SK-N-SH treated with all-trans-retinoic acid at 6 μM for 48 hours (cell line): Measurements from ENCODE around the gene FOXC1.
A peak's percentile ranks its signal among the peaks of the same experiment; 100 is the strongest.

ENCODE experiments used
- ATAC-seq: fragments of 200-7000 bp; cut with Tn5 transposase; 3 replicates; pipeline ENCODE4 v1.9.1; 2020; ENCODE audit warnings: mild to moderate bottlenecking, moderate library complexity
- ARNTL ChIP-seq: fragments of 450-650 bp; formaldehyde crosslinking; IDR thresholded peaks from 2 replicates; pipeline ENCODE4 v1.5.0; 2020; ENCODE audit warnings: low read depth, mild to moderate bottlenecking, moderate library complexity, borderline replicate concordance
- BACH2 ChIP-seq: fragments of 250-450 bp; sonication (Bioruptor Pico); IDR thresholded peaks from 2 replicates; pipeline ENCODE4 v1.9.0; 2021; ENCODE audit warnings: mild to moderate bottlenecking, borderline replicate concordance
- CSDC2 ChIP-seq: fragments of 250-450 bp; sonication (Bioruptor Pico); IDR thresholded peaks from 2 replicates; pipeline ENCODE4 v1.5.0; 2020; ENCODE audit warnings: mild to moderate bottlenecking, moderate library complexity
- ESRRG ChIP-seq: fragments of 250-450 bp; sonication (Bioruptor Pico); IDR thresholded peaks from 2 replicates; pipeline ENCODE4 v1.6.1; 2021; ENCODE audit warnings: mild to moderate bottlenecking
- ISL1 ChIP-seq: fragments of 250-450 bp; sonication (Bioruptor Pico); IDR thresholded peaks from 2 replicates; pipeline ENCODE4 v2.1.2; 2022; ENCODE audit warnings: mild to moderate bottlenecking, moderate library complexity
- OSR1 ChIP-seq: fragments of 250-450 bp; sonication (Bioruptor Pico); IDR thresholded peaks from 2 replicates; pipeline ENCODE4 v1.8.0; 2022; ENCODE audit warnings: moderate library complexity, mild to moderate bottlenecking, inconsistent platforms
- POU6F1 ChIP-seq: fragments of 250-450 bp; sonication (Bioruptor Pico); IDR thresholded peaks from 2 replicates; pipeline ENCODE4 v1.8.0; 2021; ENCODE audit warnings: low read depth, mild to moderate bottlenecking, moderate library complexity, borderline replicate concordance
- RARB ChIP-seq: fragments of 250-450 bp; sonication (Bioruptor Pico); IDR thresholded peaks from 2 replicates; pipeline ENCODE4 v1.8.0; 2021; ENCODE audit warnings: mild to moderate bottlenecking, moderate library complexity
- TCF4 ChIP-seq: fragments of 250-450 bp; sonication (Bioruptor Pico); IDR thresholded peaks from 2 replicates; pipeline ENCODE4 v1.8.0; 2021; ENCODE audit warnings: mild to moderate bottlenecking, moderate library complexity, borderline replicate concordance
- TOX ChIP-seq: fragments of 250-450 bp; sonication (Bioruptor Pico); IDR thresholded peaks from 2 replicates; pipeline ENCODE4 v1.8.0; 2021; ENCODE audit warnings: mild to moderate bottlenecking, moderate library complexity, borderline replicate concordance
- TSHZ2 ChIP-seq: fragments of 250-450 bp; sonication (Bioruptor Pico); IDR thresholded peaks from 2 replicates; pipeline ENCODE4 v1.5.0; 2020; ENCODE audit warnings: mild to moderate bottlenecking, moderate library complexity
- ZC3H10 ChIP-seq: fragments of 250-450 bp; sonication (Bioruptor Pico); IDR thresholded peaks from 2 replicates; pipeline ENCODE4 v1.5.1; 2021; ENCODE audit warnings: mild to moderate bottlenecking, moderate library complexity
- ZFP3 ChIP-seq: fragments of 250-450 bp; sonication (Bioruptor Pico); IDR thresholded peaks from 2 replicates; pipeline ENCODE4 v1.5.0; 2020; ENCODE audit warnings: mild to moderate bottlenecking, moderate library complexity
- ZFP30 ChIP-seq: fragments of 450-650 bp; formaldehyde crosslinking; IDR thresholded peaks from 2 replicates; pipeline ENCODE4 v1.5.0; 2022; ENCODE audit warnings: mild to moderate bottlenecking, moderate library complexity
- ZNF565 ChIP-seq: fragments of 450-650 bp; formaldehyde crosslinking; conservative IDR thresholded peaks from 2 replicates; pipeline ENCODE4 v1.5.0; 2020; ENCODE audit warnings: low read depth, mild to moderate bottlenecking, moderate library complexity
- ZNF70 ChIP-seq: fragments of 450-650 bp; formaldehyde crosslinking; IDR thresholded peaks from 2 replicates; pipeline ENCODE4 v1.5.0; 2020; ENCODE audit warnings: mild to moderate bottlenecking, moderate library complexity
- ZNF8 ChIP-seq: fragments of 450-650 bp; formaldehyde crosslinking; IDR thresholded peaks from 2 replicates; pipeline ENCODE4 v1.5.0; 2020; ENCODE audit warnings: mild to moderate bottlenecking, moderate library complexity

The FOXC1 gene

GRCh38 chr6:1620504-1621069, 10.9 kb downstream of the FOXC1 start (continued):
- TF ChIP-seq TOX (CRISPR knock-in tag), result no peak
- no peak for TF ChIP-seq ARNTL
- TF ChIP-seq ZNF70 (CRISPR knock-in tag), result no peak

GRCh38 chr6:1621070-1621701, 11.5 kb downstream of the FOXC1 start:
- ATAC-seq, result no peak
- no peak for TF ChIP-seq OSR1 (CRISPR knock-in tag)

GRCh38 chr6:1622220-1622850, 12.6 kb downstream of the FOXC1 start:
- TF ChIP-seq TCF4 (CRISPR knock-in tag) (peak; percentile 82), OSR1 (CRISPR knock-in tag) (no peak)
- peak; percentile 69 for ATAC-seq

GRCh38 chr6:1622851-1623768, 13.4 kb downstream of the FOXC1 start:
- TF ChIP-seq ESRRG (CRISPR knock-in tag) (no peak), RARB (CRISPR knock-in tag) (no peak), POU6F1 (CRISPR knock-in tag) (no peak)
- ATAC-seq, result no peak

GRCh38 chr6:1623769-1624057, 14.0 kb downstream of the FOXC1 start:
- no peak for ATAC-seq

GRCh38 chr6:1624058-1624850, 14.5 kb downstream of the FOXC1 start:
- ATAC-seq, result 0 out of 3 replicates have a peak, but pooled peaks have one; percentile 5
- TF ChIP-seq TSHZ2 (CRISPR knock-in tag) (no peak), CSDC2 (CRISPR knock-in tag) (no peak), ZC3H10 (no peak), OSR1 (CRISPR knock-in tag) (no peak), ZFP30 (CRISPR knock-in tag) (no peak), BACH2 (CRISPR knock-in tag) (no peak), ZNF70 (CRISPR knock-in tag) (no peak), ZFP3 (CRISPR knock-in tag) (no peak), RARB (CRISPR knock-in tag) (no peak), ISL1 (CRISPR knock-in tag) (no peak), POU6F1 (CRISPR knock-in tag) (no peak)

More at GRCh38 chr6:1623769-1624057, 14.0 kb downstream of the FOXC1 start:
- TF ChIP-seq ZNF565 (no peak), BACH2 (CRISPR knock-in tag) (no peak), TCF4 (CRISPR knock-in tag) (no peak), ZNF8 (CRISPR knock-in tag) (no peak), POU6F1 (CRISPR knock-in tag) (no peak), ZC3H10 (no peak), ZFP30 (CRISPR knock-in tag) (no peak), ISL1 (CRISPR knock-in tag) (no peak), TOX (CRISPR knock-in tag) (no peak)
